ENCODE results near the gene DDX27.

DNA sequence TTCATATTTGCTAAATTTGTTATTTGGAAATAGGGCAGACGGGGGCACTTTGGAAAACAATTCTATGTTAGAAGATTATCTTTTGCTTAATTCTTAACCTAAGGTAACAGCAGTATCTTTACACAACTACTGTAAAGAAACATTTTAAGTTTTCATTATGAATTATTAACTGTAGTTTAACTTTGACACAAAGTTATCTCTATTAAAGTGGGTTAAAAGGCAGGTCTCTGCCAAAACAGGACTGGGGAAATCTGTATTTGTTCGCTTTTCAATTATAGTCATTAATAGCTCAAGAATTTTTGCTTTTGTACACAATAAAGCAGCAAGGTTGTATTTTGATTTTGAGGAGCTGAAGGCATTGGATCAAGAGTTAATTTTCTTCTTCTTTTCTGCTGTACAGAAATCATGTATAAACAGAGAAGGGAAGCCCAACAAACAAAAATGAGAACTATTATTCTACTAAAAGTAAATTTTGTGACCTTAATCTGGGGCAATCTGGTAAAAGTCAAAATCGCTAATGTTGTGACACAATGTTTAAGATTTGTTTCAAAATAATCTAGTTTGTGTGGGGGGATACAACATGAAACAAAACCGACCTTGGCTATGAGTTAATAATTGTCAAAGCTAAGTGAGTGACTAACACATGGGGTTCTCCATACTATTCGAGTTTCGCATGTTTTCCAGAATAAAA is 34.0 kb upstream of the DDX27 start:
- TF ChIP-seq, protein P1, sequence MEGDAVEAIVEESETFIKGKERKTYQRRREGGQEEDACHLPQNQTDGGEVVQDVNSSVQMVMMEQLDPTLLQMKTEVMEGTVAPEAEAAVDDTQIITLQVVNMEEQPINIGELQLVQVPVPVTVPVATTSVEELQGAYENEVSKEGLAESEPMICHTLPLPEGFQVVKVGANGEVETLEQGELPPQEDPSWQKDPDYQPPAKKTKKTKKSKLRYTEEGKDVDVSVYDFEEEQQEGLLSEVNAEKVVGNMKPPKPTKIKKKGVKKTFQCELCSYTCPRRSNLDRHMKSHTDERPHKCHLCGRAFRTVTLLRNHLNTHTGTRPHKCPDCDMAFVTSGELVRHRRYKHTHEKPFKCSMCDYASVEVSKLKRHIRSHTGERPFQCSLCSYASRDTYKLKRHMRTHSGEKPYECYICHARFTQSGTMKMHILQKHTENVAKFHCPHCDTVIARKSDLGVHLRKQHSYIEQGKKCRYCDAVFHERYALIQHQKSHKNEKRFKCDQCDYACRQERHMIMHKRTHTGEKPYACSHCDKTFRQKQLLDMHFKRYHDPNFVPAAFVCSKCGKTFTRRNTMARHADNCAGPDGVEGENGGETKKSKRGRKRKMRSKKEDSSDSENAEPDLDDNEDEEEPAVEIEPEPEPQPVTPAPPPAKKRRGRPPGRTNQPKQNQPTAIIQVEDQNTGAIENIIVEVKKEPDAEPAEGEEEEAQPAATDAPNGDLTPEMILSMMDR (IDR thresholded peaks at IDR 0.05): no peak
- no peak for TF ChIP-seq POLR2A (IDR thresholded peaks at IDR 0.05)
